Skeletal muscle satellite cell (primary cell): ENCODE measurements around the gene WDR74.
"Not testable (repeated sequence)": the region's sequence is repeated elsewhere in the genome, so short reads cannot be mapped to it uniquely, and the experiment has no call there.

Experiments
- H3K27me3 ChIP-seq: 2 replicates; pipeline ENCODE4 v1.7.0; 2013; ENCODE audit warnings: low read length; ENCODE audit not compliant: control insufficient read depth, insufficient read depth
- H3K36me3 ChIP-seq: 2 replicates; pipeline ENCODE4 v1.7.0; 2013; ENCODE audit warnings: mild to moderate bottlenecking, control low read depth, low read length; ENCODE audit not compliant: insufficient read depth
- H3K4me1 ChIP-seq: 2 replicates; pipeline ENCODE4 v1.7.0; 2013; ENCODE audit warnings: low read length; ENCODE audit not compliant: control insufficient read depth, insufficient read depth
- H3K4me2 ChIP-seq: 2 replicates; pipeline ENCODE4 v1.7.0; 2013; ENCODE audit warnings: mild to moderate bottlenecking, low read length
- H3K4me3 ChIP-seq: 2 replicates; pipeline ENCODE4 v1.7.0; 2013; ENCODE audit warnings: low read length
- H3K9ac ChIP-seq: 2 replicates; pipeline ENCODE4 v1.7.0; 2013; ENCODE audit warnings: mild to moderate bottlenecking, low read depth, low read length, moderate library complexity
- H3K9me3 ChIP-seq: replicated peaks from 2 replicates; pipeline ENCODE4 v1.7.0; 2013; ENCODE audit warnings: mild to moderate bottlenecking, control low read depth, low read length

Gene WDR74

DNA sequence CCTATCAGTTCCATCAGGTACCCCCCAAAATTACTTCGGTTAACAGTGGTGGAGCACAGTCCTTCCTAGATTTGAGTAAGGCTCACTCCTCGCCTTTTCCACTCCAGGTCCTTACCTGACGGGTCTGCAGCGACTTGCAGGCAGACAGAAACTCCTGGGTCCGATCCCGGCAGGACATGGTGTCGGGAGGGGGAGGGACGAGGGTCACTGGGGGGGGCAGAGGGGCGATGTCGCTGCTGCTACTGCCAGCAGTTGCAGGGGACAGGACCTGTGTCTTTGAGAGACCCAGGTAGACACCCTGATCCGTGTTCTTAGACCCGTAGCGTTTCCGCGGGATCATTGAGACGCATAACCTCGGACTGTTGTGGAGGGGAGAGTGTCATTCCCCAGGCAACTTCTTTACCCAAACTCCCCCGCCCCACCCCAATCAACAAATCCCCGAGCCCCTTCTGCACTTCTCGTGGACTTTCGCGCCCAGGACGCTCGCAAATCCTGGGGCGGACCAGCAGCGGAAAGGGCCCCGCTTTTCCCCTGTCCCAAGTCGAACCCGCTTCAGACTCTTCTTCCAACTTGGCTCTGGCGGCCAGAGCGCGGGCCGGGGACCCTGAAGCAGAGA is 8.4 kb downstream of the WDR74 start:
- peaks cover 40% of the 10 kb centered on the region for H3K36me3 ChIP-seq
- no peaks in the 10 kb centered on the region for H3K27me3 ChIP-seq
- H3K9me3 ChIP-seq: no peaks in the 10 kb centered on the region
- peak overlapping the region; percentile 94 for H3K4me3 ChIP-seq
- peak overlapping the region; percentile 95 for H3K9ac ChIP-seq
- peak overlapping the region; percentile 96 for H3K4me2 ChIP-seq
- H3K4me1 ChIP-seq: peaks cover 20% of the 10 kb centered on the region

DNA sequence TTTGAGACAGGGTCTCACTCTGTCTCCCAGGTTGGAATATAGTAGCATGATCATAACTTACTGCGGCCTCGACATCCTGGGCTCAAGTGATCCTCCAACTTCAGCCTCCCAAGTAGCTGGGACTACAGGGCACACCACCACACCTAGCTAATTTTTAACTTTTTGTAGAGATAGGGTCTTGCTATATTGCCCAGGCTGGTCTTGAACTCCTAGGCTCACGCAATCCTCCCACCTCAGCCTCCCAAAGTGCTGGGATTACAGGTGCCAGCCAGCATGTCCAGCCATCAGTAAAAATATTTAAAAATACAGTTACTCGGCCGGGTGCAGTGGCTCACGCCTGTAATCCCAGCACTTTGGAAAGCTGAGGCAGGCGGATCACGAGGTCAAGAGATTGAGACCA is 11.3 kb downstream of the WDR74 start:
- peaks cover 13% of the 10 kb centered on the region for H3K4me1 ChIP-seq
- not testable (repeated sequence) for H3K9ac ChIP-seq, H3K4me2 ChIP-seq, H3K4me3 ChIP-seq, H3K9me3 ChIP-seq, H3K27me3 ChIP-seq
- H3K36me3 ChIP-seq: peaks cover 46% of the 10 kb centered on the region

DNA sequence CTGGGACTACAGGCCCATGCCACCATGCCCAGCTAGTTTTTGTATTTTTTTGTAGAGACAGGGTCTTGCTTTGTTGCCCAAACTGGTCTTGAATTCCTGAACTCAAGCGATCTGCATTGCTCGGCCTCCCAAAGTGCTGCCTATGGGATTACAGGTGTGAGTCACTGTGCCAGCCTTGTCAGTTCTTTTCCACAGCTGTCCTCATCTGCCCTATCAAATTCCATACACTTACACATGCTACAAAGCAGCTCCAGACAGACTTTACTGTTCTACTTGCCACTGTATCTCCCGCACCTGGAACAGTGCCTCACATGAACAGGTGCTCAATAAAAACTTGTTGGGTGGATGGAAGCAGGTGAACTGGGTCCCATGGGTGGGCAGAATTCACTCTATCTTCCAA is 15.7 kb downstream of the WDR74 start:
- Histone ChIP-seq H3K9ac (no peak overlapping the region), H3K4me2 (no peak overlapping the region), H3K27me3 (no peaks in the 10 kb centered on the region), H3K9me3 (no peaks in the 10 kb centered on the region), H3K36me3 (peaks cover 68% of the 10 kb centered on the region), H3K4me3 (no peak overlapping the region), H3K4me1 (no peaks in the 10 kb centered on the region)

DNA sequence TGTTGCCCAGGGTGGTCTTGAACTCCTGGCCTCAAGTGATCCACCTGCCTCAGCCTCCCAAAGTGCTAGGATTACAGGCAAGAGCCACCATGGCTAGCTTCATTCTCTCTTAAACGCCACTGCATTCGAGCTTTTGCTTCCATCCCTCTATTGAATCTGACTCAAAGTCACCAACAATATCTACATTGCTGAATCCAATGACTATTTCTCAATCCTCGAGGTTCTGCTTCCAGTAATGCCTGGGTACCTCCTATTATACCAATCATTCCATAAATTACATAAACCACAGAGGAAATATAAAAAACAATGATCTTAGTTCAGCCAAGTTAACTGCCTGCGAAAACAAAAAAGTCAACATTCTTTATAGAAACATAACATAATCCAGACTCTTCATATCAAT is 22.3 kb downstream of the WDR74 start:
- peaks cover 29% of the 10 kb centered on the region for H3K36me3 ChIP-seq
- H3K9ac ChIP-seq: no peak overlapping the region
- no peak overlapping the region for H3K4me3 ChIP-seq

DNA sequence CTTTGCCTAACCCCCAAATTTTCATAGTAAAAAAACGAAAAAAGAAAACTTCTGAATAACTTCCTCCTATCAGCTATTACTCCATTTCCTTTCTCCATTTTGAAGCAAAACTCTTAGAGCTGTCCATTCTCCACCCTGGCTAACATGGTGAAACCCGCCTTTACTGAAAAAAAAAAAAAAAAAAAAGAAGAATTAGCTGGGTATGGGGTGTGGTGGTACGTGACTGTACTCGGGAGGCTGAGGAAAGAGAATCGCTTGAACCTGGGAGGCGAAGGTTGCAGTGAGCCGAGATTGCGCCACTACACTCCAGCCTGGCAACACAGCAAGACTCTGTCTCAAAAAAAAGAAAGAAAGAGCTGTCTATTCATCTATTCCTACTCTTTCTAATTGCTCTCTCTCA is 22.8 kb downstream of the WDR74 start:
- no peak overlapping the region for H3K4me3 ChIP-seq
- H3K27me3 ChIP-seq: no peaks in the 10 kb centered on the region
- no peak overlapping the region for H3K9ac ChIP-seq
- no peaks in the 10 kb centered on the region for H3K9me3 ChIP-seq
- H3K4me1 ChIP-seq: no peaks in the 10 kb centered on the region
- no peak overlapping the region for H3K4me2 ChIP-seq
- H3K36me3 ChIP-seq: peaks cover 28% of the 10 kb centered on the region

More for the DNA sequence above, 22.3 kb downstream of the WDR74 start:
- no peaks in the 10 kb centered on the region for H3K4me1 ChIP-seq
- no peak overlapping the region for H3K4me2 ChIP-seq
- H3K9me3 ChIP-seq: no peaks in the 10 kb centered on the region
- no peaks in the 10 kb centered on the region for H3K27me3 ChIP-seq

DNA sequence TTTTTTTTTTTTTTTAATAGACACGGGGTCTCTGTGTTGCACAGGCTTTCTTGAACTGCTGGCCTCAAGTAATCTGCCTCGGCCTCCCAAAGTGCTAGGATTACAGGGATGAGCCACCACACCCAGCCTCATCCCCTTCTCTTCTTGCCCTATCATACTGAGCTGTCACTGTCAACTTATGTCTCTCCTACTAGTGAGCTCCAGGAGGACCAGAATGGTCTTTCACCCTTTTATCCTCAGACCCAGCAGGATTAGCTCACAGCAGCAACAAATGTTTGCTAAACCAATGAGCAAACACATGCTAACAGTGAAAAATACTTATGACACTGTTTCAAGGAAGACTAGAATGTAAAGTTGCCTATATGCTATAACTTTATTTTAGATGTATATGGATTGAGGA is 27.7 kb downstream of the WDR74 start:
- Histone ChIP-seq H3K27me3 (no peaks in the 10 kb centered on the region), H3K9ac (no peak overlapping the region), H3K36me3 (peaks cover 11% of the 10 kb centered on the region), H3K9me3 (no peaks in the 10 kb centered on the region), H3K4me3 (no peak overlapping the region), H3K4me2 (no peak overlapping the region), H3K4me1 (peaks cover 4% of the 10 kb centered on the region)

DNA sequence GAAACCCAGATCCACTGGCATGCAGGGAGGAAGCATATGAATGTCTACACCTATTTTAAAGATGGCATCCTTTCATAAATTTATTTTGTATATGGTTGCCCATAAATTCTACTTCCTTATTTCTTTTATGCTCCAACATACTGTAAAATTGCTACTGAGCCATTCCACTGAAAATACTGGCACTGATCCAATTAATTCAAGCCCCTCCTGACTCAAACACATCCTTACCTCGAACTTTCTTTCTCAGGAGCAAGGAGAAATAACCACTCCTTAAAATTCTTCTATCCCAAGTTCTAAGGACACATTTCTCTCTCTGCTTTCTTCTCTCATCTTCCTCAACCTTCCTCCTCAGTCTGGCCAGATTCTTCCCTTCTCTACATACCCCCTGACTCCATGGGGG is 28.6 kb downstream of the WDR74 start:
- H3K27me3 ChIP-seq: no peaks in the 10 kb centered on the region
- H3K9me3 ChIP-seq: no peaks in the 10 kb centered on the region
- H3K9ac ChIP-seq: no peak overlapping the region
- no peak overlapping the region for H3K4me3 ChIP-seq
- peaks cover 13% of the 10 kb centered on the region for H3K4me1 ChIP-seq
- peaks cover 11% of the 10 kb centered on the region for H3K36me3 ChIP-seq
- no peak overlapping the region for H3K4me2 ChIP-seq

DNA sequence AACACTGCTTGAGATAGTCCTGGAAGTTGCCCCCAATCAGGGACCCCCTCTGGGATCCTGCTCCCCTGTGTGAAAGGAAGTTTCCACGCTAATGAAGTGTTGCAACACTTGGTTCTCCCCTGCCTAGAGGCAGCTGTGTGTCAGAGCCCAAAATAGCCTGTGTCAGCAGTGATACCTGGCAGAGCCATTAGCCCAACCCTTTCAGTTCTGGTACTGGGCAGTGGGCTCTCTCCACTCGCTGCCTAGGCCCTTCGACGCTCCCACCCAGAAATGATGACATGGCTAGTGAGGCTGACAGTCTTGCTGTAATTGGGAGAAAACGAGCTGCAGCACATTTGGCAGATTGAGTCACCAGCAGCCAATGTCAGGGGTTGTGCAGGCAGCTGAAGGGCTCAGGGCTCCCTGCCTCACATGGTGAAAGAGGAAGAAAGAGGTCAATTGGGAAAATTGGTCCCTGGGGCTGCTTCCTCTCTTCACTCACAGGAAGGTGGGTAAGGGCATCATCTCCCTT is 32.7 kb downstream of the WDR74 start:
- no peak overlapping the region for H3K9ac ChIP-seq
- H3K4me1 ChIP-seq: peaks cover 23% of the 10 kb centered on the region
- no peaks in the 10 kb centered on the region for H3K9me3 ChIP-seq
- no peaks in the 10 kb centered on the region for H3K27me3 ChIP-seq
- no peak overlapping the region for H3K4me3 ChIP-seq
- H3K4me2 ChIP-seq: peak overlapping the region; percentile 94
- H3K36me3 ChIP-seq: peaks cover 20% of the 10 kb centered on the region

DNA sequence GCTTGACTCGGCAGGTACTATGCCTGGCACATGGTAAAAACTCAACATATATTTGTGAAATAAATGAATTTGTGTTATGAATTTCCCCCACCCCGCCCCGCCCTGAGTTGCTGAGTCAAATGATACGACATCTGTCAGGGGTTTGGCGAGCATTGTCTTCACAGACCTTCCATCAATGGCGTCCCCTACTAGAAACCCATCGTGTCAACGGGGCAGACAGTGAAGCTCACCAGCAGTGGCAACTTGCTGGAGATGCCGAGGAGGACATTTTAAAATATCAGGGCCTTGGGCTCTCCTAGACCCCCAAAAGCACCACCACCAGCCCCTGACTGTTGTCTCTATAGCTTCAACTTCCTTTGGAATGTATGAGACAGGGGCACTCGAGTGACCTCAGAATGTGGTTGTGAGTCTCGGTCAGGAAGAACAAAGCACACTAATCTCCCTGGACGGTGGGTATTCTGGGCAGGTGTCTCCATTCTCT is 33.4 kb downstream of the WDR74 start:
- no peaks in the 10 kb centered on the region for H3K9me3 ChIP-seq
- peaks cover 26% of the 10 kb centered on the region for H3K36me3 ChIP-seq
- H3K4me3 ChIP-seq: peak overlapping the region; percentile 87
- peak overlapping the region; percentile 94 for H3K4me2 ChIP-seq
- no peaks in the 10 kb centered on the region for H3K27me3 ChIP-seq
- H3K4me1 ChIP-seq: peaks cover 23% of the 10 kb centered on the region
- peak overlapping the region; percentile 94 for H3K9ac ChIP-seq

DNA sequence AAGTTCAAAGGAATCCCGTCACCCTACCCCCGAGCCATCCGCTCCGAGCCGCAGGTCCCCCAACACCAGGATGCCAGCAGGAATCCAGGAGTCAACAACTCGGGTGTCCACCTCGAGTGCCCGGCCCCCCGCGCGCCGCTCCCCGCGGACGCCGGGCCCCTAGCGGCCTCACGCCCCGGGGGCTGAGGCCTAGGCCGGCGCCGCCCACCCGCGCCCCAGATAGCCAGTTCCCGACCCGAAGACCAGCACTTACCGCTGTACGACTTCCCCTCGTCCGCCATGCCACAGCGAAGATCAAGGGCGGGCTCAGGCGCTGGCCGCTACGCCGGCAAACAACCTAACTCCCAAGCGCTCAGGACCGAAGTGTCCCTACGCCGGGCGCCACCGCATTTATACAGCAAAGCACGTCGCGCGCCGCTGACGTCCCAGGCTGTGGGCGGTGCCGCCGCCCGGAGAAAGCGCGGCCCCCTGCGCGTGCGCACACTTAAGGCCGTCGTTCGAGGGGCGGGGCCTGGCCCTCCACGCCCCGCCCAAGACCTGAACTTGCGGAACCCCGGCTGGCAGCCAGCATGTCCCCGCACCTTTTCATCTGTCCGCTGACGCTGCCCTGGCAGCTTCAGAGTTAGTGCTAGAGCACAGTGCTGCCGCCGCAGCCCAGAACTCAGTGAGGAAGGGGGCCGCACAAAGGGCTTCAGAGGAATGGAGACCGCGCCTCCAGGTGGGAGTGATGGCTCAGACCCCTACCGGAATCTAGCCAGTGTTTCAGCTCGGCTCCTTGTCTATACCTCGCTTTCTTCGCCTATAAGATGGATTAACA is 34.1 kb downstream of the WDR74 start, which contains the start of gene NXF1:
TSS of gene NXF1 (minus strand) at position 365 of the 817 bp plus-strand sequence. CDS start at position 281, 84 bp downstream.
- peak within 1 kb of the TSS; percentile 94 for H3K9ac ChIP-seq
- peak within 1 kb of the TSS; percentile 94 for H3K4me2 ChIP-seq
- H3K36me3 ChIP-seq: peaks cover 31% of the 10 kb centered on the region
- H3K4me1 ChIP-seq: peaks cover 23% of the 10 kb centered on the region
- no peaks in the 10 kb centered on the region for H3K9me3 ChIP-seq
- H3K4me3 ChIP-seq: peak within 1 kb of the TSS; percentile 87
- H3K27me3 ChIP-seq: no peaks in the 10 kb centered on the region

DNA sequence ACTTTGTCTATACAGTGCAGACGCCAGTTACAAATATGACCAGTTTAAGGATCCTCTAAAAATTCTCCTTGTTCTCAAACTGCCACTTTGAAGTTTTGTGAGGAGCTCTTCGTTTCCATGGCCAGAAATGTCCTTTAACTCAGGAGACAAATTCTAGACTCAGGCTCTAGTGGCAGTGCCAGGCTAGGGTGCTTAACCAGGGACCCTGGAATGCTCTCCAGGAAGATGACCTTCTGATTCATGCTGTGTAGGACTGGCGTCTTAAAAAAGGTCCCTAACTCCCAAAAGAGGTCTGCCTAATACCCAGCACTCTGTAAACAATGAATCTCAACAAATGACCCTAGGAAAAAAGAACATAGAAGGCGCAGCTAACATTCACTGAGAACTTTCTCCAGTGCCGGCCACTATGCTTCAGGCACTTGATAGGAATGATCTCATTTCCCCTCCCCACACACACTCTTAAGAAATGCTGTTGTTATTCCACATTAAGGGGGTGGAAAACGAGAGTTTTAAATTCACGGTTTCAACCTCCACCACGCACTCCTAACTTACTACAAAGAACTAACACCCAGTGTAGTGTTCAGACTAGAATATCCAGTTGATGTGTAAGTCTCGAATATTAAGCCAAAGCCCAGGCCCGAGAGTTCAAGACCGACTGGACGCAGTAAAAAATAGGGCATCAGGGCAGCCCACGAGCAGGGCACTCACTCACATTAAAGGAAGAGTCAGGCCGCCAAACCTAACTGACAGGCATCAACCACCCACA is 34.9 kb downstream of the WDR74 start:
- peaks cover 38% of the 10 kb centered on the region for H3K36me3 ChIP-seq
- H3K27me3 ChIP-seq: no peaks in the 10 kb centered on the region
- H3K9ac ChIP-seq: peak overlapping the region; percentile 94
- peak overlapping the region; percentile 94 for H3K4me2 ChIP-seq
- H3K4me1 ChIP-seq: peaks cover 23% of the 10 kb centered on the region
- no peaks in the 10 kb centered on the region for H3K9me3 ChIP-seq
- peak overlapping the region; percentile 87 for H3K4me3 ChIP-seq
